Suppressor macrophage treated with lipopolysaccharide for 4 hours (primary cell): ENCODE data around the gene CYP39A1.
A peak's percentile ranks its signal among the peaks of the same experiment; 100 is the strongest.
"Not testable (repeated sequence)": the region's sequence is repeated elsewhere in the genome, so short reads cannot be mapped to it uniquely, and the experiment has no call there.

Experiments
- DNase-seq: peaks from one replicate; pipeline ENCODE4 v3.0.0-alpha.2; 2020

CYP39A1 gene

DNA sequence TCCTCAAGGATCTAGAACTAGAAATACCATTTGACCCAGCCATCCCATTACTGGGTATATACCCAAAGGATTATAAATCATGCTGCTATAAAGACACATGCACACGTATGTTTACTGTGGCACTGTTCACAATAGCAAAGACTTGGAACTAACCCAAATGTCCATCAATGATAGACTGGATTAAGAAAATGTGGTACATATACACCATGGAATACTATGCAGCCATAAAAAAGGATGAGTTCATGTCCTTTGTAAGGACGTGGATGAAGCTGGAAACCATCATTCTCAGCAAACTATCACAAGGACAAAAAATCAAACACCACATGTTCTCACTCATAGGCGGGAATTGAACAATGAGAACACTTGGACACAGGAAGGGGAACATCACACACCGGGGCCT lies 4.5 kb downstream of the CYP39A1 start:
- DNase-seq = not testable (repeated sequence)

DNA sequence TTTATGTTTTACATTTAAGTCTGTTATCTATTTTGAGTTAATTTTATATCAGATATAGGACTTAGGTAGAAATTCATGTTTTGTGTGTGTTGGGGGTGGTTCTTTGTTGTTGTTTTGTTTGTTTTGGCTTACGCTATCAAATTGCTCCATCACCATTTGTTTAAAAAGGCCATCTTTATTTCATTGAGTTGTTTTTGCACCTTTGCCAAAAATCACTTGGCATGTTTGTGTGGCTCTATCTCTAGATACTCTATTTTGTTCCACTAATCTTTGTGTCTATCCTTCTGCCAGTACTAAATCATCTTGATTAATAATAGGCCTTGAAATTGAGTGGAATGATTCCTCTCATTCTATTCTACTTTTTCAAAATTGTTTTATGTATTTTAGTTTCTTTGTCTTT lies 7.4 kb downstream of the CYP39A1 start:
- DNase-seq = no peak

DNA sequence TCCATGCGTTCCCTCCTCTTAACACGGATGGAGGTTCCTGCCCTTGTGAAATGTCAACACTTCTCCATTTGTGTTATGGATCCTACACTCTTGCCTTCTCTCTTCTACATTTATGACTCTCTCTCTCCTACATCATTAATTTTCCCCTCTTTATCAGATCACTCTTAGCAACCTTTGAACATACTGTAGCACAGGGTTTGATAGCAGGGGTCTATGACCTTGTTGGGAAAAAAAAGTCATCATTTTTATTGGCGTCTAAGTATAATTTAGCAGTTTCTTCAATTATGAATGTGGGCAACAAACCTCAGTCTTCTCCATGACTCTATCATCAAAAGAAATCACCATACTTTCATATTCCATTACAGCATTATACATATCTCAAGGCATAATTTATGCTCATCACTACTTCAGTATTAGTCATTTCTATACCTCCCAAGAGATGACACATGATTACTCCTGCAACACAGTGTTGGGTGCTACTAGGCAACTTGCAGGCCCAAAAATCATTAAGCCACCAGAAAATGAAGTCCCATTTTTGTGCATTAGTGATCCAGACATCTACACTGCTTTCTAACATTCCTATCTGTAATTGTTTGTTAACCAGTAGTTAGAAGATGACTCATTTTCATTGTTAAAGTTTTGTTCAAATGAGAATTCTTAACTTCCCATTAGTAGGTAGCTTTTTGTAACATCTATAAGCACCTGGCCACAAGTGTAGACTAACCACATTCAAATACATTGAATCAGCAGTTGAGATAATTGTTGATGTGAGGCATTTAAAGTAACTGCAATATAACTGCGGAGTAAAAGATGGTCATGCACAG lies 9.5 kb downstream of the CYP39A1 start:
- no peak for DNase-seq

DNA sequence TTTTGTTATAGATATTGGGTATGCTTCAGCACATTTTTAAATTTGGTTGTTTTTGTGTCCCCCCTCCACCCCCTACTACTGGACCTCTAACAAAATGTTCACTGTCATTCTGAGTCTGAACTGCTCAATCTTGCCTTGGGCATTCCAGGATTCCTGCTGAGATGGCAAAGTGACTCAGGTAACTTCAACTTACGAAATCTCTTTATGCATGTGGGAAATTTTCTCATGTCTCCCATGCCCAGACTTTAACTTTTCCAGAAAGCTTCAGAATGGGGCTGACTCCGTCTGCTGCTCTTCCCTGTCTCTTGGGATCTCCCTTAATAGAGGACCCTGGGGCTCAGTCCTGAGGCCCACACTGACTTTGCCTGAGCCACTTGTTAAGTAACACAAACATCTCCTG lies 14.0 kb downstream of the CYP39A1 start:
- no peak for DNase-seq

DNA sequence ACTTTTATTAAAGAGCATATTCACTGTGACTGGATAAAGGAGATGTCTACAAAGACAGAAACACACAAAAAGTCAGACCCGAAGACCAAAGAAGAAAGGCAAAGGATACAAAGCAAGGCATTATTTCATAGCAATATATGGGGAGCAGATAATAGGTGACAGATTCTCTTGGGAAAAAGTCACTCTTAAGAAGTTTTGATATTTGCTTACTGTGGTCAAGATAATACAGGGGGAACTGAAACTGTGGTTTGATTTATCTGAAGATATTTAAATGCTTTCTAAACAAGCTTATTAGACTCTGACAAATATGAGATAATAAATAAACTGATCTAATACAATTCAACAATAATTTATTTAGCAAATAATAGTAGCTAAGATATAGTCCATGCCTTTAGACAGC lies 14.7 kb downstream of the CYP39A1 start:
- no peak for DNase-seq

DNA sequence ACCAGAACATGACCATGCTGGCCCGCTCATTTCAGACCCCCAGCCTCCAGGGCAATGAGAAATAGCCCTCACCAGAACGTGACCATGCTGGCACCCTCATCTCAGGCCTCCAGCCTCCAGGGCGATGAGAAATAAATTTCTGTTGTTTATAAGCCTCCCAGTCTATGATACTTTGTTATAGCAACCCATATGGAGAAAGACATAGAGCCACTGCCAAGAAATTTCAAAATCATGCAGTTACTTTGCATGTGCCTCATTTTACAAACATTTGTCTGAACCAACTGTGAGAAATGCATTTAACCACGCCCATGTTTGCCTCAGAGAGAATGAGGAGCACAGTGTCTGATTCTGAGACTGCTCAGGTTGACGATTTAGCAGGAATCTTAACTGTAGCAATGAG lies 15.5 kb downstream of the CYP39A1 start:
- no peak for DNase-seq

DNA sequence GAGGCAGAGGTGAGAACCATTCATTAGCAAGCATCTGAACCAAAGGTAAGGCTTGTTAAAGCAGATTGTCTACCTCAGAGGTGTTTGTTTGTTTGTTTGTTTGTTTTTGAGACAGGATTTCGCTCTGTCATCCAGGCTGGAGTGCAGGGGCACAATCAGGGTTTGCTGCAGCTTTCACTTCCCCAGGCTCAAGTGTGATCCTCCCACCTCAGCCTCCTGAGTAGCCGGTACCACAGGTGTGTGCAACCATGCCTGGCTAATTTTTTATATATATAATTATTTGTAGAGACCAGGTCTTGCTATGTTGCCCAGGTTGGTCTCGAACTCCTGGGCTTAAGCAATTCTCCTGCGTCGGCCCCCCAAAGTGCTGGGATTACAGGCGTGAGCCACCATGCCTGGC lies 17.2 kb downstream of the CYP39A1 start:
- DNase-seq = no peak

DNA sequence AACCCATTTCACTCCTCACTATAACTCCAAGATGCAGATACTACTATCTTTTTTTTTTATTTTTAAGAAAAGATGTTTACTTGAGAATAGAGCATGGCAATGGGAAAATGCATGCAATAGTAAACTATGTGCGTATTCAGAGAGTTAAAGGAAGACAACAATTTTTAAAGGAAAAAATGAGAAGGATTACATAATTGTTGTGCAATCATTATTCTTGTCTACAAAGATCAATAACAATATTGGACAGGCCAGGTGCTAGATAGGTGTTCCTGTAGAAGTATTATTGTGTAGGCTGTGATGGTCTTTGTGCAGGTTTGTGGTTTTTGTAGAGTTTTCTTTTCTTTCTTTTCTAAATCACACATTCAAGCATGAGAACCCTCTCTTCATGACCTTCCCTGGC lies 20.6 kb downstream of the CYP39A1 start:
- DNase-seq = no peak

DNA sequence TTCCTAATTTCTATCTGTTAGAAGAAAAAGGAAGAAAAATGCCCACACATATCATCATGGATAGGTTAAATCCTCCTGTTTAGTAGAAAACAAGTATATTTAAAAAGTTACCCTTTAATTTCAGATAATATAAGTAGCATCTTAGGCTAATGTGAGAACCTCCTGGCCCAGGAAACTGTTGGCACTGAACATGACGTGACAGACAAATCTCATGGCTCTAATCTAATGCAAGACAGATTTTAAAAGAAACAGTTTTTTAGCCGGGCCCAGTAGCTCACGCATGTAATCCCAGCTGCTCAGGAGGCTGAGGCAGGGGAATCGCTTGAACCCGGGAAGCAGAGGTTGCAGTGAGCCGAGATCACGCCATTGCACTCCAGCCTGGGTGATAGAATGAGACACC lies 22.9 kb downstream of the CYP39A1 start:
- no peak for DNase-seq

DNA sequence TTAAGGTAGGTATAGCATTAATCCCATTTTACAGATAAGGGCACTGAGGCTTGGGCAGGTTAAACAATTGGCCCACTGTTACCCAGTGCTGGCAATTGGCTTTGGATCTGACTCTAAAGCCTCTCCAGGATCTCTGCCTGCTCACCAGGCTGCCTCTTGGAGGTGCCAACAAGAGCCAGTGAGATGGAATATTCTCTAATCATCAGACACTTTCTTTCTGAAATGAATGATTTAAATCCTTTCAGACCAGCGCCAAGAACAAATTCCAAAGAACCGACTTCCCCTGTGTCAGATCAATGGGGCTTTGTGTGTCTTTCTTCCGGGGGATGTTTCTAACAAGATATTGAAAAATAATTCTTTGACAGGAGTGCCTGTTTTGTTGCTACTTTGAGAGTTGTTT lies 23.6 kb downstream of the CYP39A1 start:
- DNase-seq = no peak

DNA sequence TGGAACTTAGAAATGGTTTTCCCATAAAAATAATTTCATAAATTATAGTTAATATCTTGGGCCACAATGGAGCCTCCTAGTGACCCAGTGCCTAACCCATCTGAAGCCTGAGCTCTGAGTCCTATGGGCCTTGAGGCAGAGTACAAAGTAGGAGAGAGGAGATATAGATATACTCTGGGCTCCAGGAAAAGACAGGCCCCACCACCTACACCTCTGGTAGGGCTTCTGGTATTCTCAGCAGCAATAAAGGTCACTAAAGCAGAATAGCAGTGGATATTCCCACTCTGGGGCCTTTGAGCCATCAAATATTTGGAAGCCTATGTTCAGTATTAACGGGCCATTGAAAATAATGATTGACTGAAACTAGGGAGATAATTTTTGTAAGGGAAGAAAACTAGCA lies 24.1 kb downstream of the CYP39A1 start:
- no peak for DNase-seq

DNA sequence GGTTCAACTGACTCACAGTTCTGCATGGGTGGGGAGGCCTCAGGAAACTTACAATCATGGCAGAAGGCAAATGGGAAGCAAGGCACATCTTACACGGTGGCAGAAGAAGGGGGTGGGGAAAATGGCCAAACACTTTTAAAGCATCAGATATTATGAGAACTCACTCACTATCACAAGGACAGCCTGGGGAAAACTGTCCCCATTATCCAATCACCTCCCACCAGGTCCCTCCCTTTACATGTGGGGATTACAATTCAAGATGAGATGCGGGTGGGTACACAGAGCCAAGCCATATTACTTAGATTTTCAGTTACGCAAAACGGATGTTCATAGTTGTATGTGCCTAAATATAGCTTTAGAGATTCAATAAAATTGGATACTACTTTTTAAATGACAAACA lies 25.6 kb downstream of the CYP39A1 start:
- DNase-seq = no peak

DNA sequence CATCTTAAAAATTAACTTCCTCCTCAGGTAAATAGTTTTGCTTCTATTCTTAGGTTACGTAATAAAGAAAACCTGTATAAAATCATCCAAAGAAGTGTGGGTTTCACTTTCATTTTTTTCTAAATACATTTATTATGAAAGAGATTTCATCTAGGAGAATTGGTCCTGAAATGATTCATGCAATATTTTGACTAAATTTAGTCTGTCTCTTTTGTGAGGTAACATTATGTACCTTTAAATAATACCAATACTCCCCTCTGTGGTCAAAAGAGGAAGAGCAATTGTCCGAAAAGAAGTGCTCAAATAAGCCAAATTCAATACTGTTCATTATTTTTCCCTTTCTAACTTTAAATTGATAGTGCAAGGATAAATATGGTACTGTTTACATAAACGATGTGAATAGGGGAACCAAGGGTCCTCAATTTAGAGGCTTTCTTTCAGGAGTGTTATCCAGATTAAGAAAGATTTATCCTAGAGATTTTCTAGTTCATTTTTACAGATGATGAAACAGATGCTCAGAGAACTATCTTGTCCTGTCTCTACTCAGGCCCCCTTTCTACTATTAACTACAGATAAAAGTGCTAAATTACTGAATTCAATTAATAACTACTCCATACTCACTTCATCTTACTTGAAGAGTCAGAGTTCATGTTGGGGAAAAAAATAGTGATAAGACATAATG lies 26.2 kb downstream of the CYP39A1 start:
- peak; percentile 36 for DNase-seq

DNA sequence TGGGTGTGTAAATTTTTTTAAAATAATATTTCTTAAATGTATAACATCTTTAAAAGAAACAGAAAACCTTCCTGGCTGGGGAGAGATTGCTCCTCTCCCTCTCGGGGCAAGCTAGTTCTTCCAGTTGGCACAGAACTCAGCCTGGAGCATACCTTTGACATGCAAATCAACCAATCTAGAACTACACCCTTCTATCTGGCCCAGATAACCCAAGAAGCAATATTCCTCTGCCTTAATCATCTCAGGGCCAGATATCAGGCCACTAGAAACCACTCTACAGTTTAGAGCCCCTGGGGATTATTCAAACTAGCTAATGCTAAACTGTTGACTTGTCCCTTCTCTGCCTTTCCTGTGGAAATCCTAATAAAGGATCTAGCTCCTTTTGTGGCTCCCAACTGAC lies 33.9 kb downstream of the CYP39A1 start:
- no peak for DNase-seq

DNA sequence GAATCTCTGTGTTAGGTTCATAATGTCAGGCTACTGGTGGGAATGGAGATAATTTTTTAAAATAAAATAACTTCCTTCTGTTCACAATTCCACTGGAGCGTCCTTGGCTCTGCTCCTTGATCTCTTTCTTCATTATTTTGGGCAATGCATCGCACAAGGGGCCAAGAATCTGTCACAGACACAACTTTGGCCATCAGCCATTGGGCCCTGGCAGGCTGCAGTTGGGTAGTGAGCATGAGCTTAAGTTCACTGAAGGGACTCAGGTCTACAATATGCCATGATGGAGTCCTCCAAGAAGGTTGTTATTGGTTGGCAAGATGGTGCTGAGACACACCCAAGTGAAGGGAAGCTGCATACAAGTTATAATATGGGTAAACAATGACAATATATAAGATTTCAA lies 40.0 kb downstream of the CYP39A1 start:
- DNase-seq = no peak

DNA sequence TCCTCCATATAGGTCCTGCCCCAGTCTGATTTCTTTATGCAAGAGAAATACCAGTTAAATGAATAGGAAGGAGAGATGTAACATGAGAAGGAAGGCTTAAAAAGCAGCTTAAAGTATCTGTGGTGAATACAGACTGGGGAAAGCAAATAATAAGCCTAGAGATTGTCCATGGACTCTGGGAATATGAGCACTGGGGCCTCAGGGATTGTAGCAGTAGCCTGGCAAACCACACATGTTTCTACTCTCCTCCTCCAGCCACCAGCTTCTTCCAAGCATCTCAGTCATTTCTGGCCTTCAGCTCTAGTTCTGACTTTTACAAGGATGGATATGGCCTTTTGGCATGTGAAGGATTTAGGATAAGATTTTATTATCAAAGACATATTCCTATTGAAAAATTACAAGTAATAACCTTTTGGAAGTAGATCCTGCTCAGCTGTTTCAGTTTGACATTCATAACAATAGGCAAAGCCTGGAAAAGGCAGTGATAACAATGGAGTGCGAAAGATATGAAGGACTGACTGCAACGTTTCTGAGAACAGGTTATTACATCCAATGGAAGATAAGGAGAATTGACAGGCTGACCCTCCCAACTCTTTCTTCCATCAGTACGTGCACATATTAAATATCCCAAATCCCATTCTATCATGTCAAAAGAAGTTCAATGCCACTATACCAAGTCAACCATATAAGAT lies 41.6 kb downstream of the CYP39A1 start:
- no peak for DNase-seq

DNA sequence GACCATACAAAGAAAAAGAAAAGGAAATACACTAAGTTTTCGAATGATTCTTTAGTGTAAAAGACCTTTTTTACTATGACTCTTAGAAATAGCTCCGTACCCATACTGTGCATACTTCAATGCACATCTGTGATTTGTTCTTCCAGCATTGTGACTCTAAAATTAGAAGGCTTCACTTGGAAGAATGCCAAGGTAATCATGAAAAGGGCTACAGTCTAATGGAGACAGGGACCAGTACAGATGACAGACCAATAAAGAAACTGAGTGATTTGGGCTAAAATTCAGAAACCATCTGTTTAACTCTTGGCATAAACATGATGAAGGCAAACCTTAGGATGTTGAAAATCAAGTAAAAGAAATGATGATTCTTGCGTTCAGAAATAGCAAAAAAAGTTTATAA lies 46.3 kb downstream of the CYP39A1 start:
- DNase-seq = no peak

DNA sequence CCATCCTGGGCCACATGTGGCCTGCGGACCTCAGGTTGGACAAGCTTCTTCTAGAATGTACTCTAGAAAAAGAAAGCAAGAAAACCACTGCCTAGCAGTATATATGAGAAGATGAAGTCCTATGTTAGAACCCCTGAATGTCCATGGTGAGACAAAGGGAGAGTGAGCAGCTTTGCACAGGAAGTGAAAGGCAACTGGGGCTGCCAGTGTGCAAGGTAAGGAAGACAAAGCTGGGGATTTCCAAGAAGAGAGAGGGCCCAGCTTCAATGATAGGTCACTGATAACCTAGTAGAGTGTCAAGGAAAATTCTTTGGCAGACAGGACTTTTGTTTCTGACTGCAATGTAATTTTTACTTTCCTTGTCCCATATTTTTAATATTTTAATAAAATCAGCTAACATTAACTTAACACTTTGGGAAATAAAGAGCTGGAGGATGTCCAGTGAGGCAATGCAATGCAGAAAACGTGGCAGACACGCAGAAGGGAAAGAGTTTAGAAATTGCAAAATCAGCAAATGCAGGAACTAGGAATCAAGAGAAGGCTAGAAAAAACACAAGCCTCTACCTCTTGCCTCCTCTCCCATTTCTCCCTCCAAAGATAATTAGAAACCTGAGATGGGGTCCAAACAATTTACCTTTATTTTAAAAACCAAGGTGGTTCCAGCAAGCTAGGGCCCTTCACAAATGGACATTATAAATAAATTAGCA lies 47.4 kb downstream of the CYP39A1 start:
- DNase-seq = no peak

DNA sequence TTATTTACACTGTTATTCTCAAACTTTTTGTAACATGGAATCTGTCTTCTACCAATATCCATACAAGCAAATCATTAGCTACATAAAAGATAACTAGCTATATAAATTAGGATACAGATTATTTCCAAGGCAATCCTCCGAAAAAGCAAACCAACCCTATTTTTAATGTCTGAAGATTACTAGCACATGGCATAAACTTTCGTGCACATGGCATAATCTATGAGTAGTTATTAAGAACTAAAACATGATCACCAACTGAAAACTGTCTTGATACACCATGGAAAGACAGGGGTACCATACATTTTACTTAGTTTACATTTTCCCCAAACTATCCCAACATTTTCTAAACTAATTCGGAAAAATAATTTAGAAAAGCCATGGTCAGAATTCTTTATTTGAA lies 54.4 kb downstream of the CYP39A1 start:
- no peak for DNase-seq

DNA sequence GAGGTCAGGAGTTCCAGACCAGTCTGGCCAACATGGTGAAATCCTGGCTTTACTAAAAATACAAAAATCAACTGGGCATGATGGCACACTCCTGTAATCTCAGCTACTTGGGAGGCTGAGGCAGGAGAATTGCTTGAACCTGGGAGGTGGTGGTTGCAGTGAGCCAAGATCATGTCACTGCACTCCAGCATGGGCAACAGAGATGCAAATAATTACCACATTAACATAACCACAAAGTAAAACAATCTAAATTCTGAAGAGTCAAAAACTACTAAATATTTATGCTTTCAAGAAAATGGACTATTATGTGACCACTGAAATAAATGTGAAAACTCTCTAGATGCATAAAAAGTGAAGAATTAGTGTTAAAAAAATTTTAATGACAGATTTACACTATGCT lies 59.9 kb downstream of the CYP39A1 start:
- DNase-seq = no peak

DNA sequence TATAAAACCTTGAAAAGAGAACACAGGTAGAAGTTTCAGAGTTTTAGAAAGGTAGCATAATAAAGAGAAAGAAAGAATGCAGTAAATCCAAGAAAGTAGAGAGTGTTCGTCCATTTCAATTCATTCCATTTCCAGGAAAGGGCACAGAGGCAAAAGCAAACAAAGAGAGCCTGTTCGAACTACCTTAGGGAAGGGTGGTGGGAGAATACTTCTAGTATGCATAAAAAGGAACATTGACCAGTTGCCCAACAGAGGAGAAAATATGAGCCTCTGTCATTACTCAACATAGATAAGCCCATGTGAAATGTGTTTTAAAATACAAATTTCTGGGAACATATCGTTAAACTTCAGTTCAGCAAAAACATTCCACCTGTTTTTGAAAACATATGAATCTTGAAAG lies 60.6 kb downstream of the CYP39A1 start:
- no peak for DNase-seq

DNA sequence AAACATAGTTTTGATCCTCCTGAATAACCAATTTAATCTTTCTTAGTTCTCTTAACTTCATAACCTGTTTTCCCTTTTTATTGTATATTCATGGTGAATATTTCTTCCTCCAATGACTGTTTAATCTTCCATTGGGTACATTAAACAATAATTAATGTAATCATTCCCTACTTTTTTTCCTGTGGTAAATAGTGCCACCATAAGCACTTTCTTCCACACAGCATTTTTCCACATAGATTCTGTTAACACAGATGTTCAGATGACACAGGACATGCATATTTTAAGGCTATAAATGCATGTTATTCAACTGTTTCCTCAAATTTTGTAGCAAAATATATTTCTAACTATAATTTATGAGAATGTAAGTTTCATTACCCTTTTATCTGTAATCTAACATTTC lies 61.9 kb downstream of the CYP39A1 start:
- no peak for DNase-seq

DNA sequence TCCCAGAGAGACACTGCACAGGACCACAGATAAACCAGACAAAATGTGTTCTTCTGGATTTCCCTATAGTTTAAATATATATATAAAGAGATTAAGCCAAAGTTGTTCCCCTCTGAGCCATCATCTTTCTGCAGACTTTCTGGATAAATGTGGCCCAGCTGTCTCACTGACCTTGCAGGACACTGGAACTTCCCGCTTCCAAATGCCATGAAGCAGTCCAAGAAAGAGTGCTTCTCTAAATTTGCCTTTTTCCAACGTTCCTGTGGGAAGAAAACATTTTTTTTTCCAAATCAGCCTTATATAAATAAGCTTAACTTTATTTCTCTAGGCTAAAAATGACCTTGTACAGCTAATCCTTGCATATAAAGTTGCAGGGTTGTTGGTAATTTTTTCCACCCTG lies 65.7 kb downstream of the CYP39A1 start:
- no peak for DNase-seq

DNA sequence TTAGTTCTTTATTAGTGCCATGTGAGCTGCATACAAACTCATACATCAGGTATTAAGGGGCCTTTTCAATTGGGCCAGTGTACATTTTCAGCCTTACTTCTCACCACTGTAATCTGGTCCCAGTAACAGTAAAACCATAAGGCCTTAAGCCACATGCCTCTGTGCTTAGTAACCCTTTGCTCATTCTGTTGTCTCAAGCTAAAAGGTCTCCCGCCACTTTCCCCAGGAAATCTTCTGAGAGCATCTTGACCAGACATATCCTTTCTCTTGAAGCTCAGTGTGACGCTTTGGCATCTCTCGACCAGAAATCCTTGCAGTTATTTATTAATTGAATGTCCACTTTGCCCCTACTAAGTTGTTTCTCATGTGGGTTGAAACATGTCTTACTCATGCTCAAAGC lies 68.0 kb downstream of the CYP39A1 start:
- DNase-seq = no peak
